ENCODE results near the gene DIAPH2.

DNA sequence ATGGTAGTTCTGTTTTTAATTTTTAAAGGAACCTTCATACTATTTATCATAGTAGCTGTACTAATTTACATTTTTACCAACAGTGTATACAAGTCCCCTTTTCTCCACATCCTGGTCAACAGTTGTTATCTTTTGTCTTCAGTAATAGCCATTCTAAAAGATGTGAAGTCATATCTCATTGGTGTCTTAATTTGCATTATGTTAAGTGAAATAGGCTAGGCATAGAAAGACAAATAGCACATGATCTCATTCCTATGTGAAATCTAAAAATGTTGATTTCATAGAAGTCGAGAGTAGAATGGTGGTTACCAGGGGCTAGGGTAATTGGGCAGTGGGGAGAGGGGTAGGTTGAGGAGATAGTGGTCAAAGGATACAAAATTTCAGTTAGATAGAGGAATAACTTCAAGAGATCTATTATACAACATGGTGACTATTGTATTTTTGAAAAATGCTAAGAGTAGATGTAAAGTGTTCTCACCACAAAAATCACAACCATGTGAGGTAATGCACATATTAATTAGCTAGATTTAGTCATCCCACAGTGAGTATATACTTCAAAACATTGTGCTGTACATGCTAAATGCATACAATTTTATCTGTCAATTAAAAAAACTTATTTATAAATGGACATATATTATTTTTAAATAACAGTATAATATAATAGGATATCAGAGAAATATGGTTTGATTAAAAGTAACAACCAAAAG, 58.9 kb downstream of the DIAPH2 start:
- no peak for TF ChIP-seq POLR2AphosphoS5 (IDR thresholded peaks at IDR 0.05; ENCODE audit: low read depth, low read length)
- no peak for TF ChIP-seq POLR2A (IDR thresholded peaks at IDR 0.05; ENCODE audit: low read depth, low read length)
- TF ChIP-seq TAF1 (IDR thresholded peaks at IDR 0.05; ENCODE audit: borderline replicate concordance, low read depth, low read length) = no peak

Measured in GM12892 (cell line).